Measurements from ENCODE around the gene OSMR.
A peak's percentile ranks its signal among the peaks of the same experiment; 100 is the strongest.

The OSMR gene
- 0 reads per million in 3 experiments for total RNA-seq

- no peak for DNase-seq
Measured at GRCh38 chr5:38845526-38846378, at the start of gene OSMR. Gene OSMR, plus strand, starts transcription at chr5:38846012. Its CDS starts 23,033 bp downstream, at chr5:38869045.

GRCh38 chr5:38796742-38797108 is 49.1 kb upstream of the OSMR start:
- no peak for DNase-seq

- no peak for DNase-seq
Measured at GRCh38 chr5:38797838-38798237, 48.0 kb upstream of the OSMR start.

GRCh38 chr5:38799556-38800377 is 46.0 kb upstream of the OSMR start:
- DNase-seq: no peak

- no peak for DNase-seq
Measured at GRCh38 chr5:38800515-38800914, 45.3 kb upstream of the OSMR start.

GRCh38 chr5:38802125-38802524 is 43.7 kb upstream of the OSMR start:
- DNase-seq: no peak

GRCh38 chr5:38803246-38803645 is 42.6 kb upstream of the OSMR start:
- DNase-seq: no peak

- DNase-seq: no peak
Measured at GRCh38 chr5:38806775-38807258, 39.0 kb upstream of the OSMR start.

GRCh38 chr5:38807570-38808483 is 38.0 kb upstream of the OSMR start:
- no peak for DNase-seq

GRCh38 chr5:38808666-38809343 is 37.0 kb upstream of the OSMR start:
- no peak for DNase-seq

GRCh38 chr5:38809388-38810359 is 36.1 kb upstream of the OSMR start:
- DNase-seq: peak; percentile 18

GRCh38 chr5:38814879-38815278 is 30.9 kb upstream of the OSMR start:
- no peak for DNase-seq

- DNase-seq: no peak
Measured at GRCh38 chr5:38816083-38817030, 29.5 kb upstream of the OSMR start.

- DNase-seq: no peak
Measured at GRCh38 chr5:38821679-38822078, 24.1 kb upstream of the OSMR start.

- no peak for DNase-seq
Measured at GRCh38 chr5:38823503-38823902, 22.3 kb upstream of the OSMR start.

- DNase-seq: no peak
Measured at GRCh38 chr5:38824821-38825220, 21.0 kb upstream of the OSMR start.

GRCh38 chr5:38825494-38825893 is 20.3 kb upstream of the OSMR start:
- DNase-seq: no peak

GRCh38 chr5:38827525-38827924 is 18.3 kb upstream of the OSMR start:
- DNase-seq: no peak

- DNase-seq: no peak
Measured at GRCh38 chr5:38830521-38831051, 15.2 kb upstream of the OSMR start.

Measured in central memory CD4-positive, alpha-beta T cell (primary cell).